Mesendoderm (in vitro differentiated cells): Measurements from ENCODE around the gene CDK5.
"Not testable (repeated sequence)": the region's sequence is repeated elsewhere in the genome, so short reads cannot be mapped to it uniquely, and the experiment has no call there.

ENCODE experiments used
- DNase-seq: peaks from one replicate; pipeline ENCODE4 v3.0.0; 2013
- H2AK5ac ChIP-seq: 2 replicates; pipeline ENCODE4 v1.6.1; 2013; ENCODE audit warnings: low read length, inconsistent platforms
- H2BK120ac ChIP-seq: 2 replicates; pipeline ENCODE4 v1.6.1; 2013; ENCODE audit warnings: low read depth, mild to moderate bottlenecking, low read length, moderate library complexity, mixed read lengths
- H2BK15ac ChIP-seq: replicated peaks from 2 replicates; pipeline ENCODE4 v1.6.1; 2013; ENCODE audit warnings: low read depth, mild to moderate bottlenecking, moderate library complexity
- H2BK5ac ChIP-seq: 2 replicates; pipeline ENCODE4 v1.6.1; 2013; ENCODE audit warnings: low read length, inconsistent platforms
- H3K18ac ChIP-seq: 2 replicates; pipeline ENCODE4 v1.6.1; 2013; ENCODE audit warnings: mild to moderate bottlenecking, low read length, mixed read lengths
- H3K23ac ChIP-seq: one replicate; pipeline ENCODE4 v1.6.1; 2013; ENCODE audit warnings: low read length
- H3K27ac ChIP-seq: 2 replicates; pipeline ENCODE4 v1.5.1; 2013; ENCODE audit warnings: low read depth, mild to moderate bottlenecking, inconsistent platforms, low read length, moderate library complexity
- H3K27me3 ChIP-seq: 2 replicates; pipeline ENCODE4 v1.6.1; 2013; ENCODE audit warnings: low read length, control low read depth, mild to moderate bottlenecking, inconsistent platforms; ENCODE audit not compliant: insufficient read depth, poor library complexity
- H3K36me3 ChIP-seq: 2 replicates; pipeline ENCODE4 v1.6.1; 2013; ENCODE audit warnings: low read length, inconsistent platforms; ENCODE audit not compliant: control insufficient read depth, insufficient read depth
- H3K4ac ChIP-seq: one replicate; pipeline ENCODE4 v1.6.1; 2013; ENCODE audit warnings: low read depth, mild to moderate bottlenecking, low read length, moderate library complexity
- H3K4me1 ChIP-seq: 2 replicates; pipeline ENCODE4 v1.6.1; 2013; ENCODE audit warnings: low read depth, low read length, inconsistent platforms; ENCODE audit not compliant: control insufficient read depth
- H3K4me2 ChIP-seq: 2 replicates; pipeline ENCODE4 v1.6.1; 2013; ENCODE audit warnings: low read length
- H3K4me3 ChIP-seq: 2 replicates; pipeline ENCODE4 v1.5.1; 2013; ENCODE audit warnings: mild to moderate bottlenecking, low read length
- H3K56ac ChIP-seq: one replicate; pipeline ENCODE4 v1.6.1; 2013; ENCODE audit warnings: low read length
- H3K79me1 ChIP-seq: 2 replicates; pipeline ENCODE4 v1.6.1; 2013; ENCODE audit warnings: low read length, inconsistent platforms
- H3K79me2 ChIP-seq: 2 replicates; pipeline ENCODE4 v1.6.1; 2013; ENCODE audit warnings: mild to moderate bottlenecking, low read length; ENCODE audit not compliant: control insufficient read depth, insufficient read depth
- H3K9ac ChIP-seq: 2 replicates; pipeline ENCODE4 v1.6.1; 2013; ENCODE audit warnings: low read length, inconsistent platforms
- H4K5ac ChIP-seq: one replicate; pipeline ENCODE4 v1.6.1; 2013; ENCODE audit warnings: low read length
- H4K8ac ChIP-seq: one replicate; pipeline ENCODE4 v1.6.1; 2013; ENCODE audit warnings: low read depth, mild to moderate bottlenecking, control low read depth, low read length, moderate library complexity
- WGBS: extraction: QIAGEN DNeasy Blood & Tissue Kit; methylation state at CpG from one replicate; pipeline ENCODE4 v1.1.7; 2013; ENCODE audit warnings: low lambda C conversion rate, missing lambda C conversion rate; ENCODE audit not compliant: insufficient coverage; ENCODE audit errors: extremely low coverage; 5-methylcytosine and 5-hydroxymethylcytosine counted together

CDK5 gene

DNA sequence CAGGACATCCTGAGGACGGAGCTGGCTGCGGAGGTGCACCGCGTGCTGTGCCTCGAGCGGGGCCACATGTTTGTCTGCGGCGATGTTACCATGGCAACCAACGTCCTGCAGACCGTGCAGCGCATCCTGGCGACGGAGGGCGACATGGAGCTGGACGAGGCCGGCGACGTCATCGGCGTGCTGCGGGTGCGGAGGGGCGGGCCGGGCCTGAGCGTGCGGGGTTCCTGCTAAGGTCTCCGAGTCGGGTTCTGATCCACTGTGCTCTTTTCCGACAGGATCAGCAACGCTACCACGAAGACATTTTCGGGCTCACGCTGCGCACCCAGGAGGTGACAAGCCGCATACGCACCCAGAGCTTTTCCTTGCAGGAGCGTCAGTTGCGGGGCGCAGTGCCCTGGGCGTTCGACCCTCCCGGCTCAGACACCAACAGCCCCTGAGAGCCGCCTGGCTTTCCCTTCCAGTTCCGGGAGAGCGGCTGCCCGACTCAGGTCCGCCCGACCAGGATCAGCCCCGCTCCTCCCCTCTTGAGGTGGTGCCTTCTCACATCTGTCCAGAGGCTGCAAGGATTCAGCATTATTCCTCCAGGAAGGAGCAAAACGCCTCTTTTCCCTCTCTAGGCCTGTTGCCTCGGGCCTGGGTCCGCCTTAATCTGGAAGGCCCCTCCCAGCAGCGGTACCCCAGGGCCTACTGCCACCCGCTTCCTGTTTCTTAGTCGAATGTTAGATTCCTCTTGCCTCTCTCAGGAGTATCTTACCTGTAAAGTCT lies 43.8 kb downstream of the CDK5 start:
- H3K4me2 ChIP-seq = peak overlapping the region; percentile 97
- peaks cover 2% of the 10 kb centered on the region for H3K27me3 ChIP-seq
- no peaks in the 10 kb centered on the region for H3K79me2 ChIP-seq
- H3K9ac ChIP-seq = peak overlapping the region; percentile 78
- H3K56ac ChIP-seq = peak overlapping the region; percentile 88
- no peak overlapping the region for H4K8ac ChIP-seq
- no peak overlapping the region for H3K23ac ChIP-seq
- DNase-seq = peak; percentile 98
- no peak overlapping the region for H4K5ac ChIP-seq
- H3K4ac ChIP-seq = no peak overlapping the region
- no CpG with 5 or more reads among the region's 55 CpGs for WGBS
- no peak overlapping the region for H2BK120ac ChIP-seq
- no peaks in the 10 kb centered on the region for H3K79me1 ChIP-seq
- H3K4me1 ChIP-seq = peaks cover 8% of the 10 kb centered on the region
- H2BK15ac ChIP-seq = no peak overlapping the region
- no peaks in the 10 kb centered on the region for H3K36me3 ChIP-seq
- H3K4me3 ChIP-seq = peak overlapping the region; percentile 55
- H2BK5ac ChIP-seq = no peak overlapping the region
- no peak overlapping the region for H2AK5ac ChIP-seq
- no peak overlapping the region for H3K18ac ChIP-seq
- H3K27ac ChIP-seq = no peak overlapping the region

DNA sequence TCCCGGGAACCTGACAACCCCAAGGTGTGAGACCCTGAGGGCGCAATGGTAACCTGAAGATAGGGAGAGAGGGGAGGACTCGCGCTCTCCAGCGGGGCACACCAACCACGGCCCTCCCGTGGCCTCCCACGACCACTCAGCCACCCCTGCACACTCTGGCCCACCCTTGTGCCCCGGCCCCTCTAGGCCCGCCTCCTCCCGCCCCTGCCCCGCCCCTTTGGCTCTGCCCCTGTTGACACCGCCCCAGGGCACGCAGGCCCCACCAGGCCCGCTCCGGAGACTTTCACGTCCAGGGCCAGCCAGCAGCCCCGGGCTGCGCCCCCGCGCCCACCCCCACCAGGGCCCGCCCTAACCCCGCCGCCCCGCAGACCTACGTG lies 44.4 kb downstream of the CDK5 start:
- Histone ChIP-seq H3K4ac (no peak overlapping the region), H3K9ac (peak overlapping the region; percentile 60), H4K8ac (no peak overlapping the region), H2BK5ac (no peak overlapping the region), H3K18ac (no peak overlapping the region), H3K79me1 (no peaks in the 10 kb centered on the region), H3K79me2 (no peaks in the 10 kb centered on the region), H4K5ac (no peak overlapping the region), H3K27me3 (peaks cover under 1% of the 10 kb centered on the region), H2BK15ac (no peak overlapping the region), H3K4me3 (no peak overlapping the region), H3K36me3 (no peaks in the 10 kb centered on the region), H3K56ac (peak overlapping the region; percentile 63), H2AK5ac (no peak overlapping the region), H3K27ac (no peak overlapping the region), H3K4me1 (peaks cover 9% of the 10 kb centered on the region), H2BK120ac (no peak overlapping the region), H3K4me2 (peak overlapping the region; percentile 97), H3K23ac (no peak overlapping the region)
- no CpG with 5 or more reads among the region's 26 CpGs for WGBS
- no peak for DNase-seq

DNA sequence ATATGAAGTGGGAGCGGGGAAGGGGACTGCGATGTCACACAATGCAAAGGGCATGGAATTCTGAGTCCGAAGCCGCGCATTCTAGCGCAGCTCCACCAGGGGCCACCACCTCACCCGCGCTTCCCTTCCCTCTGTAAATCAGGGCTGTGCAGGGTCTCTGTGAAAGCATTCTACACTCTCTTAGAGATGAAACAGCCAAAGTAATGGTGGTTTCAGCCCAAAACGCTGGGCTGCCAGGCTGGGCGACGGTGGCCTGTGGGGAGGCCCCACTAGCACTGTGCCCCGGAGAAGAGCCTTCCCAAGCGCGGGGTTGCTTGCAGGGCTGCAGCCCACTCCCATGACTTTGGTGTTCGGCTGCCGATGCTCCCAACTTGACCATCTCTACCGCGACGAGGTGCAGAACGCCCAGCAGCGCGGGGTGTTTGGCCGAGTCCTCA lies 44.8 kb downstream of the CDK5 start:
- no peaks in the 10 kb centered on the region for H3K79me2 ChIP-seq
- no peak overlapping the region for H3K23ac ChIP-seq
- peaks cover 10% of the 10 kb centered on the region for H3K4me1 ChIP-seq
- peak overlapping the region; percentile 60 for H3K9ac ChIP-seq
- no peak overlapping the region for H2BK15ac ChIP-seq
- peak; percentile 89 for DNase-seq
- H4K8ac ChIP-seq = no peak overlapping the region
- no peak overlapping the region for H3K27ac ChIP-seq
- peak overlapping the region; percentile 63 for H3K56ac ChIP-seq
- no peak overlapping the region for H3K4ac ChIP-seq
- H2AK5ac ChIP-seq = no peak overlapping the region
- peak overlapping the region; percentile 69 for H3K4me2 ChIP-seq
- H3K36me3 ChIP-seq = no peaks in the 10 kb centered on the region
- H2BK120ac ChIP-seq = no peak overlapping the region
- no peak overlapping the region for H4K5ac ChIP-seq
- no CpG with 5 or more reads among the region's 23 CpGs for WGBS
- H3K4me3 ChIP-seq = no peak overlapping the region
- H3K18ac ChIP-seq = no peak overlapping the region
- H3K79me1 ChIP-seq = no peaks in the 10 kb centered on the region
- H2BK5ac ChIP-seq = no peak overlapping the region
- H3K27me3 ChIP-seq = no peaks in the 10 kb centered on the region

DNA sequence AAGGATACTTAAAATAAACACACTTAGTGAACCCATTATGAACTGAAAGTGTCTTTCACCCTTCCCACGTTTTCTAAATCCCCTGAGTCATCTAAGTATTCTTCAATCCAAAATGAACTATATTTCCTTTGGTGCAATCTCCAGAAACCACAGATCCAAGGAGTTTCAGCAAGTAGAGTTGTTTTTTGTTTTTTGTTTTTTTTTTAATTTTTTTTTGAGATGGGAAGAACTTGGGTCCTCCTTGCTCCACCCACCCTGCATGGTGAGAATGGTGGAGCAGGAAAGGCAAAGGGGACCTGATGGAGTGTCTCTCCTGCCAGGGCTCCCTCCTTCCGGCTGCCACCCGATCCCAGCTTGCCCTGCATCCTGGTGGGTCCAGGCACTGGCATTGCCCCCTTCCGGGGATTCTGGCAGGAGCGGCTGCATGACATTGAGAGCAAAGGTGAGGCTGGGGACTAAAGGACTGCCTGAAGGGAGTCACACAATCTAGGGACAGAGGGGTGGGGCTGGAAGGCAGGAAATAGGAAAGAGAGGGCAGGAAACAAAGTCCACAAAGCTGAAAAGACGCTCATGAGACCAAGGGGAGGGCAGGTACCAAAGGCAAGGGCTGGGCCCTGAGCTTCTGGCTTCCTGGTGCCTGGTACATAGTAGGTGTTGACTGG lies 45.5 kb downstream of the CDK5 start:
- no peaks in the 10 kb centered on the region for H3K27me3 ChIP-seq
- H3K27ac ChIP-seq = no peak overlapping the region
- H4K5ac ChIP-seq = no peak overlapping the region
- no peaks in the 10 kb centered on the region for H3K79me2 ChIP-seq
- H3K79me1 ChIP-seq = no peaks in the 10 kb centered on the region
- no CpG with 5 or more reads among the region's 6 CpGs for WGBS
- no peak overlapping the region for H3K23ac ChIP-seq
- H3K4me2 ChIP-seq = no peak overlapping the region
- H2AK5ac ChIP-seq = no peak overlapping the region
- H4K8ac ChIP-seq = no peak overlapping the region
- no peak overlapping the region for H3K4ac ChIP-seq
- no peak for DNase-seq
- H2BK5ac ChIP-seq = no peak overlapping the region
- H3K4me3 ChIP-seq = no peak overlapping the region
- H3K4me1 ChIP-seq = peaks cover 17% of the 10 kb centered on the region
- H3K9ac ChIP-seq = peak overlapping the region; percentile 38
- H2BK120ac ChIP-seq = no peak overlapping the region
- no peaks in the 10 kb centered on the region for H3K36me3 ChIP-seq
- no peak overlapping the region for H3K56ac ChIP-seq
- H3K18ac ChIP-seq = no peak overlapping the region
- no peak overlapping the region for H2BK15ac ChIP-seq

DNA sequence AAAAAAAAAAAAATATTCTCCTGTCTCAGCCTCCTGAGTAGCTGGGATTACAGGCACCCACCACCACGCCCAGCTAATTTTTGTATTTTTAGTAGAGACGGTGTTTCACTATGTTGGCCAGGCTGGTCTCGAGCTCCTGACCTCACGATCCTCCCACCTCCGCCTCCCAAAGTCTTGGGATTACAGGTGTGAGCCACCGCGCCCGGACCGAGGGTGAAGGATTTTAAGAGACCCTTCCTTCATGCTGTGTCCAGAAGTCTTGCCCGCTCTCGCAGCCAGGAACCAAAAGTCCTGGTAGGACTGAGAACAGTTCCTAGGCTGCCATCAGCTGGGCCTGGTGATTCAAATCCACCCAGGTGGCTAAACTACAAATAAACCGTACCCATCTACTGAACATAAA lies 46.1 kb downstream of the CDK5 start:
- peaks cover 17% of the 10 kb centered on the region for H3K4me1 ChIP-seq
- H3K27ac ChIP-seq = not testable (repeated sequence)
- no CpG with 5 or more reads among the region's 12 CpGs for WGBS

More for the DNA sequence above, 46.1 kb downstream of the CDK5 start:
- not testable (repeated sequence) for H2BK5ac ChIP-seq, H3K4me2 ChIP-seq, H3K4me3 ChIP-seq, H2BK120ac ChIP-seq, H4K5ac ChIP-seq, H2BK15ac ChIP-seq, DNase-seq, H3K79me2 ChIP-seq, H3K56ac ChIP-seq, H3K36me3 ChIP-seq, H4K8ac ChIP-seq, H3K18ac ChIP-seq, H3K23ac ChIP-seq, H3K79me1 ChIP-seq, H3K4ac ChIP-seq, H3K27me3 ChIP-seq, H3K9ac ChIP-seq, H2AK5ac ChIP-seq
